ENCODE measurements around the gene F2R.

GRCh38 chr5:76754668-76755078 lies 38.7 kb downstream of the F2R start:
- TF ChIP-seq EZH2 (optimal IDR thresholded peaks at IDR 0.05; ENCODE audit: low read depth, low read length) (no peak), CTCF (IDR thresholded peaks at IDR 0.05; ENCODE audit: low read length) (no peak), EZH2phosphoT487 (IDR thresholded peaks at IDR 0.05; ENCODE audit: low read length) (no peak)

All from MM.1S (cell line).